ENCODE data around the gene IER3. TPM values are rescaled to one million over a fixed set of nuclear protein-coding genes. Genes with fewer than 3 reads are reported as not detected.
A peak's percentile ranks its signal among the peaks of the same experiment; 100 is the strongest.

The IER3 gene
- total and polyA plus RNA-seq, 9 of the 15 experiments (the other 6 are each of a cell fraction or from before 2014, with no cell fraction given) = 1.5 to 30.0 (median 11.5) TPM

DNA sequence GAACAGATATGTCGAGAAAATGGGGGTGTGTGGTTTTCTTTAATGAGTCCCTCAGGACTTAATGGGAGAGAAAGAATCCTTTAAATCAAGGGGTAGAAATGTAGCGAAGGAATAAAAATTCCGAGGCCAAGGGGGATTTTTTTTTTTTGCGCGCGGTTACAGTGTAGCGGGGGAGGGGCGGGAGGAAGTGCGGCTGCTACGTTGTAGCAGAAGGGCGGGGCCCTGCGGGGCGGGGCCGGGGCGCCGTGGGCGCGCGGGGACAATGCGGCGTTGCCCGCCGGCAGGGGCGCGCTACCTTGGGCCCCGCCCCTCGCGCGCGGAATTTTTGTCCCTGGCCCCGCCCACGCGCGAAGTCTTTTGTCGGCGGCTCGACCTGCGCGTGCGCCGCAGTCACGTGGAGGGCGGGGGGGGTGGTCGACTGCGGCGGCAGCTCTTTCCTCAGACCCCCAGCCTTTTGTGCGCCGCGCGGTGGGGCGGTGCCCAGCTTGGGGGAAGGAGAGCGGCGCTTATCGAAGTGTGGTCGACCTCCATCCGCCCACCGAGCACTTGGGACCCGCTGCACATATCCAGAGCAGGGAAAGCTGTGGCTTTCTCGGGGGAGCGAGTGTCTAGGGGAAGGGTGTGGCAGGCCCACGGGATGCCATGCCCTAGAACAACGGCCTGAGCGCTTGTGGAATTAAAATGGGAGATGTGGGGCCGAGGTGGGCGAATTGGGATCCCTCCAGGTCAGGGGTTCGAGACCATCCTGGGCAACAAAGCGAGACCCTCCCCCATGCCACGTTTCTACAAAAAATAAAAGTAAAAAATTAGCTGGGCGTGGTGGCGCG lies 22.9 kb downstream of the IER3 start (continued):
- TF ChIP-seq, protein P1, sequence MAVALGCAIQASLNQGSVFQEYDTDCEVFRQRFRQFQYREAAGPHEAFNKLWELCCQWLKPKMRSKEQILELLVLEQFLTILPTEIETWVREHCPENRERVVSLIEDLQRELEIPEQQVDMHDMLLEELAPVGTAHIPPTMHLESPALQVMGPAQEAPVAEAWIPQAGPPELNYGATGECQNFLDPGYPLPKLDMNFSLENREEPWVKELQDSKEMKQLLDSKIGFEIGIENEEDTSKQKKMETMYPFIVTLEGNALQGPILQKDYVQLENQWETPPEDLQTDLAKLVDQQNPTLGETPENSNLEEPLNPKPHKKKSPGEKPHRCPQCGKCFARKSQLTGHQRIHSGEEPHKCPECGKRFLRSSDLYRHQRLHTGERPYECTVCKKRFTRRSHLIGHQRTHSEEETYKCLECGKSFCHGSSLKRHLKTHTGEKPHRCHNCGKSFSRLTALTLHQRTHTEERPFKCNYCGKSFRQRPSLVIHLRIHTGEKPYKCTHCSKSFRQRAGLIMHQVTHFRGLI (CRISPR knock-in tag; IDR thresholded peaks at IDR 0.05) = no peak
- TF ChIP-seq SMC3 (conservative IDR thresholded peaks at IDR 0.05; ENCODE audit: insufficient read depth, low read depth, low read length) (no peak), MGA (IDR thresholded peaks at IDR 0.05) (no peak), TEAD1 (CRISPR knock-in tag; IDR thresholded peaks at IDR 0.05) (peak; percentile 31 to 97; a peak in 2 of 4 replicates), BRD9 (IDR thresholded peaks at IDR 0.05; ENCODE audit: low read depth, partially characterized antibody) (peak; percentile 92), MYNN (IDR thresholded peaks at IDR 0.05) (no peak), MYNN (CRISPR knock-in tag; IDR thresholded peaks at IDR 0.05) (no peak), TEAD4 (IDR thresholded peaks at IDR 0.05; ENCODE audit: low read length) (peak; percentile 66), TEAD4 (CRISPR knock-in tag; IDR thresholded peaks at IDR 0.05; ENCODE audit: borderline replicate concordance) (no peak), MIER1 (IDR thresholded peaks at IDR 0.05; ENCODE audit: low read depth) (no peak)
